ENCODE data around the gene GABARAP. TPM values are rescaled to one million over a fixed set of nuclear protein-coding genes. Genes with fewer than 3 reads are reported as not detected.

Gene GABARAP
- total and polyA plus RNA-seq, 2 of the 8 experiments (the other 6 are each of a cell fraction or from before 2014, with no cell fraction given) = 252 to 581 TPM

DNA sequence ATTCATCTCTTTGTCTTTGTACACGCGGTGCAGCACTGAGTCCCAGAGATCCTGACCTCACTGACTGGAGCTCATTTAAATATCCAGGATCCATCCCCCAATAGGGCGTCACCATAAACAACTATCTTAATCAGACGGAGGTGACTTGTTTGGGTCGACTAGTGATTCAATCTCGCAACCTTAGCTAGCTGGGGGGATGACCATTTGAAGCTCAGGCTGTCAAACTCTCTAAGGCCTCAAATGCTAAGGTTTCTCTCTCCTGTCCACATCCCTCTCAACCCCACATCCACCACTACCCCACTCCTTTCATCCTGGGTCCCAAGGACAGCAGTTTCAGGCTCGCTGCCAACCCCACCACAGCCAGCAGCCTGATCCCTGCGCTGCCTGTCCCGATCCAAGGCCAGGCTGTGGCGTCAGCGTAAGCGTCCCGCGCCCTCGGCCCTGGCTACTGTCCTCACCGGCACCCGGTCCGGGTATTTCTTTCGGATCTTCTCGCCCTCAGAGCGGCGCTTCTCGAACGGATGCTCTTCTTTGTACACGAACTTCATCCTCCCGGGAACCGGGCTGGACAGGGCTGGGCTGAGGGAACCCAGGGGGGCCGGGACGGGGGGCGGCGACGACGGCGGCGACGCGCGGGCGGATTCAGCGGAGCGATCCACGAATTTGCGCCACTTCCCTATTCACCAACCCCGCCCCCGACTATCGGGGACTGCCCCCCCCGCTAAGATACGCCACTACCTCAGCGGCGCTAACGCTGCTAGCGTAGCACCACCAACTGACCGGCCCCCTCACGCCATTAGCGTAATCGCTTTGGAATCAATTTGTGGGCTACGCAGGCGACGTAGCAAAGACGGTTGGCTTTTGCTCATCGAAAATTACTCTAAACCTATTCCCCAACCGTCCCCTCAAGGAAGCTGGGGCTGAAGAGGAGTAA, at the start of gene GABARAP (continued):
- no peak for TF ChIP-seq CTBP2 (IDR thresholded peaks at IDR 0.05; ENCODE audit: borderline replicate concordance, insufficient read depth, insufficient read length, low read length)
- TF ChIP-seq POLR2A (IDR thresholded peaks at IDR 0.05; ENCODE audit: control extremely low read depth in 1 of 2, low read depth in 2 of 2, low read length in 2 of 2) = peak in 1 of 2 experiments; percentile 70; a peak in 1 of 3 replicates
- TF ChIP-seq FOSL1 (IDR thresholded peaks at IDR 0.05; ENCODE audit: insufficient read depth, low read depth, low read length) = peak; percentile 95
- no peak; the same call in none of the 2 replicates for TF ChIP-seq TAF1 (IDR thresholded peaks at IDR 0.05; ENCODE audit: low read depth, low read length)
- TF ChIP-seq POLR2AphosphoS5 (IDR thresholded peaks at IDR 0.05; ENCODE audit: low read depth, low read length) = peak; percentile 11
- TF ChIP-seq EZH2 (IDR thresholded peaks at IDR 0.05; ENCODE audit: low read depth, low read length, severe bottlenecking) = no peak
- no peak for TF ChIP-seq JUN (IDR thresholded peaks at IDR 0.05; ENCODE audit: low read depth, low read length)
- TF ChIP-seq SIN3A (conservative IDR thresholded peaks at IDR 0.05 in 1 of 2, IDR thresholded peaks at IDR 0.05 in 1 of 2; ENCODE audit: low read depth in 1 of 2, low read length in 2 of 2) = 0 out of 4 replicates have a peak, but pooled peaks of 1 of the 2 experiments have one; percentile 27
- no peak for TF ChIP-seq GTF2F1 (IDR thresholded peaks at IDR 0.05; ENCODE audit: borderline replicate concordance, low read depth, low read length)
- no peak for TF ChIP-seq SP2 (IDR thresholded peaks at IDR 0.05; ENCODE audit: low read length)
- no peak for TF ChIP-seq RNF2 (IDR thresholded peaks at IDR 0.05; ENCODE audit: borderline replicate concordance, low read depth, low read length, missing control alignments, poor library complexity, severe bottlenecking)
- no peak for TF ChIP-seq RFX5 (IDR thresholded peaks at IDR 0.05; ENCODE audit: borderline replicate concordance, low read depth, low read length)
- TF ChIP-seq JUND (IDR thresholded peaks at IDR 0.05; ENCODE audit: low read length) = no peak
- TF ChIP-seq EGR1 (IDR thresholded peaks at IDR 0.05; ENCODE audit: borderline replicate concordance, low read depth, low read length) = peak; percentile 71; the same call in 1 of the 2 replicates
- TF ChIP-seq PHF8 (conservative IDR thresholded peaks at IDR 0.05; ENCODE audit: low read depth, low read length) = peak; percentile 11; the same call in 1 of the 2 replicates
- TF ChIP-seq, protein P1, sequence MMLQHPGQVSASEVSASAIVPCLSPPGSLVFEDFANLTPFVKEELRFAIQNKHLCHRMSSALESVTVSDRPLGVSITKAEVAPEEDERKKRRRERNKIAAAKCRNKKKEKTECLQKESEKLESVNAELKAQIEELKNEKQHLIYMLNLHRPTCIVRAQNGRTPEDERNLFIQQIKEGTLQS (IDR thresholded peaks at IDR 0.05; ENCODE audit: insufficient read depth, low read depth, low read length) = no peak
- TF ChIP-seq CHD1 (IDR thresholded peaks at IDR 0.05; ENCODE audit: low read depth, low read length) = no peak
- 0 out of 2 replicates have a peak, but pooled peaks have one; percentile 43 for TF ChIP-seq RBBP5 (IDR thresholded peaks at IDR 0.05; ENCODE audit: borderline replicate concordance, low read depth, low read length)
- no peak for TF ChIP-seq ZNF274 (IDR thresholded peaks at IDR 0.05; ENCODE audit: borderline replicate concordance, extremely low read depth, low read length)
- TF ChIP-seq TEAD4 (IDR thresholded peaks at IDR 0.05; ENCODE audit: low read depth, low read length) = no peak
- no peak for TF ChIP-seq EP300 (IDR thresholded peaks at IDR 0.05; ENCODE audit: borderline replicate concordance in 1 of 2, low read depth in 2 of 2, low read length in 2 of 2)
